DMS114 treated with DMSO at 0.1 percent for 48 hours (cell line): ENCODE measurements around the gene LPP.

Experiments
- DNase-seq: peaks from one replicate; lab custom pipeline; 2025; ENCODE audit not compliant: unreplicated experiment; lab: John Stamatoyannopoulos, UW

The LPP gene

GRCh38 chr3:188578576-188579363, 424.8 kb downstream of the LPP start:
- DNase-seq: no peak

- no peak for DNase-seq
These were observed 426.3 kb downstream of the LPP start for GRCh38 chr3:188580223-188580622.

- no peak for DNase-seq
These were observed 426.7 kb downstream of the LPP start for GRCh38 chr3:188580659-188581058.

- no peak for DNase-seq
These were observed 427.4 kb downstream of the LPP start for GRCh38 chr3:188581365-188581764.

GRCh38 chr3:188581792-188582191, 427.8 kb downstream of the LPP start:
- no peak for DNase-seq

GRCh38 chr3:188583341-188584161, 429.6 kb downstream of the LPP start:
- DNase-seq: no peak

GRCh38 chr3:188584162-188584529, 430.2 kb downstream of the LPP start:
- no peak for DNase-seq

- DNase-seq: no peak
These were observed 431.2 kb downstream of the LPP start for GRCh38 chr3:188584958-188585689.

- no peak for DNase-seq
These were observed 435.1 kb downstream of the LPP start for GRCh38 chr3:188589071-188589470.

- DNase-seq: no peak
These were observed 435.8 kb downstream of the LPP start for GRCh38 chr3:188589771-188590170.

- no peak for DNase-seq
These were observed 436.6 kb downstream of the LPP start for GRCh38 chr3:188590557-188590956.

- no peak for DNase-seq
These were observed 440.2 kb downstream of the LPP start for GRCh38 chr3:188594139-188594538.

- no peak for DNase-seq
These were observed 442.0 kb downstream of the LPP start for GRCh38 chr3:188595890-188596376.

GRCh38 chr3:188598894-188599293, 444.9 kb downstream of the LPP start:
- DNase-seq: no peak

- DNase-seq: no peak
These were observed 448.2 kb downstream of the LPP start for GRCh38 chr3:188602111-188602510.

- no peak for DNase-seq
These were observed 448.7 kb downstream of the LPP start for GRCh38 chr3:188602620-188603019.

GRCh38 chr3:188604651-188605050, 450.7 kb downstream of the LPP start:
- no peak for DNase-seq

- DNase-seq: no peak
These were observed 451.3 kb downstream of the LPP start for GRCh38 chr3:188605231-188605630.

GRCh38 chr3:188605905-188606304, 451.9 kb downstream of the LPP start:
- DNase-seq: no peak

- no peak for DNase-seq
These were observed 453.9 kb downstream of the LPP start for GRCh38 chr3:188607805-188608315.

- DNase-seq: no peak
These were observed 454.4 kb downstream of the LPP start for GRCh38 chr3:188608401-188608800.
